Subcutaneous adipose tissue (tissue), 4 donors: ENCODE measurements around the gene LIPM. TPM values are rescaled to one million over a fixed set of nuclear protein-coding genes. Genes with fewer than 3 reads are reported as not detected.

Experiments
- total RNA-seq, 4 donors: library from RNA; depleted of rRNA; stranded (reverse); fragments of >200 nt; gene quantifications; one replicate each; pipeline ENCODE4 v1.1.0, GENCODE V29; 2016
- TF ChIP-seq, protein P1 (sequence below): fragments of 450-650 bp; IDR thresholded peaks from one replicate; pipeline ENCODE4 v1.5.1; 2016; ENCODE audit warnings: low read depth, mild to moderate bottlenecking, control low read depth, antibody characterized with exemption, moderate library complexity

Gene LIPM, protein sequence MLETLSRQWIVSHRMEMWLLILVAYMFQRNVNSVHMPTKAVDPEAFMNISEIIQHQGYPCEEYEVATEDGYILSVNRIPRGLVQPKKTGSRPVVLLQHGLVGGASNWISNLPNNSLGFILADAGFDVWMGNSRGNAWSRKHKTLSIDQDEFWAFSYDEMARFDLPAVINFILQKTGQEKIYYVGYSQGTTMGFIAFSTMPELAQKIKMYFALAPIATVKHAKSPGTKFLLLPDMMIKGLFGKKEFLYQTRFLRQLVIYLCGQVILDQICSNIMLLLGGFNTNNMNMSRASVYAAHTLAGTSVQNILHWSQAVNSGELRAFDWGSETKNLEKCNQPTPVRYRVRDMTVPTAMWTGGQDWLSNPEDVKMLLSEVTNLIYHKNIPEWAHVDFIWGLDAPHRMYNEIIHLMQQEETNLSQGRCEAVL
- not detected for total RNA-seq

DNA sequence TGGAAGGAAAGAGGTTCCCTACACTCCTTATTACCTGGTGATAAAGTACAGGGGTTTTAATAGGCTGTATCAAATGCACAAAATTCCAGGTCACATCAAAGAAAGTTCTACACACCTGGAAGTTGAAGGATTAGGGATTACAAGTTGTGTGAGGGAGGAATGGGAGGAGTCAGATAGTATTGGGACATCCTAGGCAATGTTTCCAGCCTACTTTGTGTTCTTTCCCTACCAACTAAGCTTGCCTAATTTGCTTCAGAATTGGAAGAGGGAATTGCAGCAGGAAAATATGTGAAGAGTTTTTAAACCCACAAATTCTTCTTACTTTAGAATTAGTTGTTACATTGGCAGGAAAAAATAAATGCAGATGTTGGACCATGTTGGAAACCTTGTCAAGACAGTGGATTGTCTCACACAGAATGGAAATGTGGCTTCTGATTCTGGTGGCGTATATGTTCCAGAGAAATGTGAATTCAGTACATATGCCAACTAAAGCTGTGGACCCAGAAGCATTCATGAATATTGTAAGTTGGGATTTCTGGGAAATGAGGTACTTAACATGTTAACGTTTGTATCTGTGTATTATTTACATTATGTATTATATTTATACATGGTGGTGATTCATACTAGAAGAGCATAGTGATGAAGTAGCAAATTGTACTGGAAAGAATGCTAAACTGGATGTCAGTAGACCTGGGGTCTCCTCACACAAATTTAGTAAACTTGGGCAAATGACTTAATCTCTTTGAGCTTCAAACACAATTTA, at the start of gene LIPM:
Gene LIPM, plus strand, starts transcription at position 208 of the 763 bp plus-strand sequence. Its CDS starts 167 bp downstream, at position 375.
- TF ChIP-seq, protein P1, sequence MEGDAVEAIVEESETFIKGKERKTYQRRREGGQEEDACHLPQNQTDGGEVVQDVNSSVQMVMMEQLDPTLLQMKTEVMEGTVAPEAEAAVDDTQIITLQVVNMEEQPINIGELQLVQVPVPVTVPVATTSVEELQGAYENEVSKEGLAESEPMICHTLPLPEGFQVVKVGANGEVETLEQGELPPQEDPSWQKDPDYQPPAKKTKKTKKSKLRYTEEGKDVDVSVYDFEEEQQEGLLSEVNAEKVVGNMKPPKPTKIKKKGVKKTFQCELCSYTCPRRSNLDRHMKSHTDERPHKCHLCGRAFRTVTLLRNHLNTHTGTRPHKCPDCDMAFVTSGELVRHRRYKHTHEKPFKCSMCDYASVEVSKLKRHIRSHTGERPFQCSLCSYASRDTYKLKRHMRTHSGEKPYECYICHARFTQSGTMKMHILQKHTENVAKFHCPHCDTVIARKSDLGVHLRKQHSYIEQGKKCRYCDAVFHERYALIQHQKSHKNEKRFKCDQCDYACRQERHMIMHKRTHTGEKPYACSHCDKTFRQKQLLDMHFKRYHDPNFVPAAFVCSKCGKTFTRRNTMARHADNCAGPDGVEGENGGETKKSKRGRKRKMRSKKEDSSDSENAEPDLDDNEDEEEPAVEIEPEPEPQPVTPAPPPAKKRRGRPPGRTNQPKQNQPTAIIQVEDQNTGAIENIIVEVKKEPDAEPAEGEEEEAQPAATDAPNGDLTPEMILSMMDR = no peak

DNA sequence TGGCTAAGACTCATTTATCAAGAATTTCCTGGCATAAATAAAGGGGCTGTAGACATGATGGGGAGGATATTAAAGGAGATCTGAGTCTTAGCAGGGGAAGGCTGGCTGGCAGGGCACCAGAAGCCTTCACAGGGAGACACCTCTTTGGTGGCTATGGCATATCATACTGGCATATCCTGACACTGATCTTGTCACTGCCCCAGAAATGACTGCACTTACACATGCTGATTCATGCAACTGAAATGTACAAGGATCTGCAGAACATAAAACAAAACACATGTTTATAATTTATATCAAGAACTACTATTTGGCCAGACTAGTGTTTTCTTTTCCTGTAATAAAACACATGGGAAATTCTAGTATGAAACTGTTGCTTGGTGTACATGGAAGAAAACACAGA, 48.2 kb upstream of the LIPM start:
- TF ChIP-seq, protein P1 = no peak

DNA sequence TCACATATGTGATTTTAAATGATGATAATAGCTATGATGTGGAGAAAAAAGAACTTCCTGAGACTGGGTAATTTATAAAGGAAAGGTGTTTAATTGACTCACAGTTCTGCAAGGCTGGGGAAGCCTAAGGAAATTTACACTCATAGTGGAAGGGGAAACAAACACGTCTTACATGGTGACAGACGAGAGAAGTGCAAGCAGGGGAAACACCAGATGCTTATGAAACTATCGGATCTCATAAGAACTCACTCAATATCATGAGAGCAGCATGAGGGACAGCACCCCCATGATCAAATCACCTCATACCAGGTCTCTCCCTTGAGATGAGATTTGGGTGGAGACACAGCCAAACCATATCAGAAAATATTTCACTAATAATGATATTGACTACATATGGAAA, 46.8 kb upstream of the LIPM start:
- TF ChIP-seq, protein P1 = no peak

DNA sequence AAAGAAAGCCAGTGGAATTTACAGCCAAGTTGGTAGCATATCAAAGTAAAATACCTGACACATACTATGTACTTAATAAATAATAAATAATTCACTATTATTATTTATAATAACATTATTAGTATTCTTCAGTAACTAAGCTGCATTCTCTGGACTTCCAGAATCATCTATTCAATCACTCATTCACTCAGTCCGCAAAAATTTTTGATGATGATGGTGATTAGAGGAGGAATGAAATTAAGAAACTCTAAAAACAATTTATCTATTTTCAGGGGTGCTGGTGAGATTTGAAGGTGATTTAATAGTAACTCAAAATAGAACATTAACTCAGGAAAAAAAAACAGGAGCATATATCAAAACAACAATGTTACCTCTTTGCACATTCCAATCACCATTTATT, 45.9 kb upstream of the LIPM start:
- TF ChIP-seq, protein P1 = no peak

DNA sequence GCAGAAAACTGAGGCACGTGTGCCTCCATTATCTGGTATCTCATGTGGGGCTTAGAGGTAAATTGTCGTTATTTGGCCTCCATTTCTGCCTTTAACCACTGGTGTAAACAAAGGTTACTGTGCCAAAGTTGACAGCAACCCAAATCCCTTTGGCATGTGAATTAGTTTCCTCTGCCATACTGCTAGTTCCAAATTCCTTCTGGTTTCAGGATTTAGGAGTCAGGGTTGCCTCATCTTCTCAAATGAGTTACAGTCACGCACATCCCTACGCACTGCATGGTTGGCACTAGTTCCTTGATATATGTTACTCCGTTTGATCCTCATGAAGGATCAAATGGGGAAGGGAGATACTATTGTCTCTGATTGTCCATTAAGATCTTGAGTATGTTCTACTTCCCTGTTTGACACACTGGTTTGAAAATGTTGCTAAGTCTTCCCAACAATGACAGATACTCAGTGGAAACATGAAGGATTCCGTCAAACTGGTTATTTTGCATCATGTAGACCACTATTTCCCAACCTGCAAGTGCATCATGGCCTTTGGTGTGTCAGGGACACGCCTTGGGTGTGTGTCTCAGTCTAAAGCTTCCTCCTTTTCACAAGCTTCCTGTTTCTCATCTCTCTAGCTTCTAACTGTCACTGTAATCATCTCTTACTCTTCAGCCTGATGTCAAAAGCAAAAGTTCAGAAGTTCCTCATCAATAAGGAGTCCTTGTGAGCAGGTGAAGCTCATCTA, 43.0 kb upstream of the LIPM start, which contains the start of gene LIPN:
Gene LIPN, plus strand, starts transcription at position 655 of the 736 bp plus-strand sequence. CDS start 1,386 bp downstream, outside the sequence.
- TF ChIP-seq, protein P1 = no peak

DNA sequence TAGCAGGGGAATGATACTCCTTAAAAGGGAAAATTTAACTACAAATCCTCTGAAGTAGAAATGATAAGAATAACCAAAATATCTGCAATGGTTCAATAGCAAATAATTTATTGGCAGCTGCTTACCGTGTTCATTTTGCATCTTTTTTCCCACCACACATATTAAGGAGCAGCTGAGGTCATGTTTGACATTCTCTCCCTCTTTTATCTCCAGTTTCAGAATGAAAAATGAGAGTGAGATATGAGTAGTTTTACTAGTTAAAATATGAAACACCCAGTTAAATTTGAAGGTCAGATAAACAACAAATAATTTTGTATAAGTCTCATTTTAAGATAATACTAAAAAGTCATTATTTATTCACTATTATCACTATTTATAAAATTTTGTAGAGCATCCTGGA, 39.6 kb upstream of the LIPM start:
- TF ChIP-seq, protein P1 = no peak
